SHP77 (cell line): ENCODE measurements around the gene CRYBB1.

ENCODE experiments used
- DNase-seq, 2 experiments: peaks; one replicate each; lab custom pipeline; 2025; lab: John Stamatoyannopoulos, UW

CRYBB1 gene

GRCh38 chr22:26577081-26577480 is 40.7 kb downstream of the CRYBB1 start:
- no peak for DNase-seq

GRCh38 chr22:26576026-26576680 is 41.7 kb downstream of the CRYBB1 start:
- no peak for DNase-seq

DNA sequence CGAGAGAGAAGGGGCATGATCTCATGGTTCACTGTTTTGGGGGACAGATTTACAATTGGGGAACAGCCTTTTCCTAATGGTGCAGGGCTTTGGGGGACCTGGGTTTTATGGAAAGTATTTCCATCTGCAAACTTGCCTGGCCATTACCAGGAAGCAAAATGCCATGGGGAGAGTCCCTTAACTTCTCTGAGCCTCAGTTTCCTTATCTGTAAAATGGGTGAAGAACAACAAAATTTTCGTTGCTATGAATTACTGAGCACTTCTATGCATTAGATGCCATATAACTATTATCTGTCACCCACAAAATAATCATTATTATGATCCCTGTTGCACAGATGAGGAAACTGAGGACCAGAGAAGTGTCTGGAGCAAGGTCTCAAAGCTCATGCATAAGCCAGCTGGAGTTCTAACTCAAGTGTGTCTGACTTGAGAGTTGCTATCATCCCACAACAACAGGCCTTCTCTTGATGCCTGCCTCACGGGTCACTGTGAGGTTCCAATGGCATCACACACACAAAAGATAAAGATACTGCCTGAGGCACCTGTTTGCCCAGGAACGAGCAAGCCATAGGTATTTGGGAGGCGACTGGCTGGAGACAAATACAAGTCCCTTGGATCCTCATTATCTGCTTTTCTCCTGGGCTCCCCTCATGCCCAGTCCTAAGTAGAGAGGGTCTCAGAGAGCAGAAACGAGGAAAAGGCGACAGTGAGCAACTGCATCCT is 43.7 kb downstream of the CRYBB1 start:
- no peak for DNase-seq

DNA sequence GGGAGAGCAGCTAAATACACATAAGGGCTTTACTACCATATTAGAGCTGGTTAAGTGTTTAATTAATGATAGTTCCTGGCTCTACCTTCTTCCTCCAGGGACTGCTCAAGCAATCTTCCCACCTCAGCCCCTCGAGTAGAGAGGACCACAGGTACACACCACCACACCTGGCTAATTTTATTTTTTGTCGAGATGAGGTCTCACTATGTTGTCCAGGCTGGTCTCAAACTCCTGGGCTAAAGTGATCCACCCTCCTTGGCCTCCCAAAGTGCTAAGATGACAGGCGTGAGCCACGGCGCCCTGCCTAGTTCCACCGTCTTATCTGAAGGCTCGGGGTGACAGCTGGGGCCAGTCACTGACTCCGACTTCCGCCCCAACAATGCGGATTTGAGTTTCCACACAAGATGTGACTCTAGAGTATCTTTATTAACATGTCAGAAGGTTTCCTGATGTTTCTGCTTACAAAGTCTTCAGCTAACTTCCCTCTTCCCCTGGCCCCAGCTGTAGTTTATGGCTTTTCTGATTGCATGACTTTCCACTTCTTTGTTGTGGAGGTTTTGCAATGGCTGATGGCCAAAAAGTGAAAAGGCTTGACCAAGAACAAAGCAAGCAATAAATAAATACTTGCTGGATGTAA is 44.7 kb downstream of the CRYBB1 start:
- no peak for DNase-seq

- no peak for DNase-seq
These were observed 46.8 kb downstream of the CRYBB1 start for GRCh38 chr22:26570864-26571525.

- DNase-seq, result no peak
These were observed 47.7 kb downstream of the CRYBB1 start for GRCh38 chr22:26570115-26570514.

GRCh38 chr22:26568207-26568706 is 49.6 kb downstream of the CRYBB1 start:
- no peak for DNase-seq

- DNase-seq, result no peak
These were observed 50.2 kb downstream of the CRYBB1 start for GRCh38 chr22:26567610-26568009.

DNA sequence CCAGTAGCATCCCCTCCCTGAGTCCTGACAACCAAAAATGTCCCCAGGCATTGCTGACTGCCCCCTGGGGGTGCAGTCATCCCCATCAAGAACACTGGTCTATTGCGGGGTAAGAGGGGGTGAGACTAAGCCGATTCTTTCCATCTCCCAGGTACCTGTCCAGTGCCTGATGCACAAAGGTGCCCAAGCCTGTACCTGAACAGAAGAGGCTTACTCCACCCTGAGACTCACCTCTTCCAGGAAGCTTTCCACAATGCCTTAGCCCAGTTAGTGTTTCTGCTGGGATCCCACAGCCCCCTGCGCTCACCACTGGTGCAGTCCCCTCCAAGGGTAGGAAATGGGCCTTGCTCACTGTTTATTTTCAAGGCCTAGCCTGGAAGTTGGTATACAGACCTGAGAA is 50.8 kb downstream of the CRYBB1 start:
- no peak for DNase-seq

- DNase-seq, result no peak
These were observed 51.9 kb downstream of the CRYBB1 start for GRCh38 chr22:26565889-26566288.

GRCh38 chr22:26565181-26565580 is 52.6 kb downstream of the CRYBB1 start:
- DNase-seq, result no peak

GRCh38 chr22:26564672-26565071 is 53.2 kb downstream of the CRYBB1 start:
- DNase-seq, result no peak

DNA sequence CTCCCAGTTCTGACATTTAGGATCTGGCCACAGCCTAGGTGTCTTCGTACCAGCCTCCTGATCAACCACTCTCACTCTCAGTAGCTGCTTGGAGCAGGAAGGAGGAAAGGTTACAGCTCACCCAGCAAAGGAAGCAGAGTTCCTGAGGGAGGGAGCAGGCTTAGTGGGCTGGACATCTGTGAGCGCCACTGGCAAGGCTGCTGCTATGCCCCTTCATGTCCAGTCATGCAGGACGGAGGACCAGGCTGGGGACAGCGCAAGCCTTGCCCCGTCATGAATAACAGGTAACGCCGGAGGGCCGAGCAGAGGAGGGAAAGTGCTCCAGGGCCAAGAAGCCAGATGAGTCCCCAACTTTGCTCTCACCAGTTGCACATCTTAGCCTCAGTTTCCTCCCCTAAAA is 53.6 kb downstream of the CRYBB1 start:
- DNase-seq, result no peak

GRCh38 chr22:26563022-26563421 is 54.8 kb downstream of the CRYBB1 start:
- no peak for DNase-seq

- no peak for DNase-seq
These were observed 55.9 kb downstream of the CRYBB1 start for GRCh38 chr22:26561756-26562417.

DNA sequence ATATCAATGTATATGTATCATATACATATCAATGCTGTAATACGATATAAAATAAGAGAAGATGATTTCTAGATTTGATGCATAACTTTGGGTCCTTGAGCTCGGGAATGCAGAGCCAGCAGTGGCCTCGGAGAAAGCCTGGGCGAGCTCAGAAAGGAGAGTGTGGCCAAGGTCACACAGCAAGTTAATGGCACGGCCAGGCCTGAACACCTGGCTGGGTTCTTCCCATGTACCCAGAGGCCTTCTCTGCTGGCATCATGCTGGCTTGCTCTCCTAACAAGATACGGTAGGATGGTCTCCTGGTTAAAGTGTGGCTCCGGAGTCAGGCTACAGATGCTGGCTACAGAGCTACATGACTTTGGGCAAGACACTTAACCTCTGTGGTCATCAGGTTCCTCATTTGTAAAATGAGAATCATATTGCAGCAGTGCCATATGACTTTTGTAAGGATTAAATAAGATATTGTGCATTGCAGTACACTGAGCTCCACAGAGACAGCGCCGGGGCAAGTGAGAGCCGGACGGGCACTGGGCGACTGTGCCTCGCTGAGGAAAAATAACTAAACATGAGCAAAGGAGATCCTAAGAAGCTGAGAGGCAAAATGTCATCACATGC is 57.8 kb downstream of the CRYBB1 start:
- no peak for DNase-seq

GRCh38 chr22:26558248-26558895 is 59.5 kb downstream of the CRYBB1 start:
- DNase-seq, result no peak

GRCh38 chr22:26556904-26557303 is 60.9 kb downstream of the CRYBB1 start:
- DNase-seq, result no peak

DNA sequence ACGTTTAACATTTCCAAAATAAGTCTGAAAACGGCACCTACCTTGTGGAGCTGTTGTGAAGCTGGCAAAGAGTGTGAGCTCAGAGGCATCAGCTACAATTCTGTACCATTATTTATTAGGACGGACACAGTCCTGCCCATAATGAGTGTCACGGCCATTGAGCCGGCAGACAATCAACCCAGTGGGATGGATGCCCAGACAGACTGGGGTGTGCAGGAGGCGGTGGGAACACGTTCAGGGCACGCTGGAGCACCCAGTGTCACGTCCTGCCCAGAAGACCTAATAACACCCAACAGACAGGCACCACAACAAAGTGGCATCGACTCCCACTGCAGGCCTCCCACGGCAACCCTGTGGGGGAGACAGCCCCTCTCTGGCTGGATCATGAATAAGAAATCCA is 62.3 kb downstream of the CRYBB1 start:
- no peak for DNase-seq

GRCh38 chr22:26554956-26555355 is 62.9 kb downstream of the CRYBB1 start:
- no peak for DNase-seq
